Left ventricle myocardium inferior (tissue), 1 donor: ENCODE results near the gene PHEX. TPM values are rescaled to one million over a fixed set of nuclear protein-coding genes. Genes with fewer than 3 reads are reported as not detected.

Experiments used
- DNase-seq: peaks from one replicate; pipeline ENCODE4 v3.0.0-alpha.2; 2020
- H3K27ac ChIP-seq: fragments of 200-600 bp; replicated peaks from 2 replicates; pipeline ENCODE4 v1.8.0; 2021
- H3K27me3 ChIP-seq: fragments of 200-600 bp; 2 replicates; pipeline ENCODE4 v1.8.0; 2021; ENCODE audit warnings: low read depth
- H3K36me3 ChIP-seq: fragments of 200-600 bp; 2 replicates; pipeline ENCODE4 v1.8.0; 2021
- H3K4me1 ChIP-seq: fragments of 200-600 bp; 2 replicates; pipeline ENCODE4 v1.8.0; 2021
- H3K4me3 ChIP-seq: fragments of 200-600 bp; 2 replicates; pipeline ENCODE4 v1.8.0; 2021; ENCODE audit warnings: mild to moderate bottlenecking, moderate library complexity
- H3K9me3 ChIP-seq: fragments of 200-600 bp; replicated peaks from 2 replicates; pipeline ENCODE4 v1.8.0; 2021
- intact Hi-C: fragments of 100-400 bp; cut with micrococcal nuclease; formaldehyde crosslinking; loops from one replicate; pipeline ENCODE4 v1.11.0; 2022
- total RNA-seq: library from RNA; stranded (reverse); fragmentation: NEBNext Ultra II Directional; extraction: Animal tissue kit (Norgen Biotek cat#: 25700); gene quantifications from one replicate; pipeline ENCODE4 v1.2.1, GENCODE V29; 2021
- TF ChIP-seq, protein P1 (sequence below): fragments of 200-600 bp; IDR thresholded peaks from 2 replicates; pipeline ENCODE4 v1.8.0; 2021; ENCODE audit warnings: antibody characterized with exemption, mild to moderate bottlenecking, borderline replicate concordance
- donor health status: DM: no; HTN: yes; CAD: no; lungs with severe emphysema.

Gene PHEX
- total RNA-seq, 1 donor from 2014 or later, result 0.03 TPM

DNA sequence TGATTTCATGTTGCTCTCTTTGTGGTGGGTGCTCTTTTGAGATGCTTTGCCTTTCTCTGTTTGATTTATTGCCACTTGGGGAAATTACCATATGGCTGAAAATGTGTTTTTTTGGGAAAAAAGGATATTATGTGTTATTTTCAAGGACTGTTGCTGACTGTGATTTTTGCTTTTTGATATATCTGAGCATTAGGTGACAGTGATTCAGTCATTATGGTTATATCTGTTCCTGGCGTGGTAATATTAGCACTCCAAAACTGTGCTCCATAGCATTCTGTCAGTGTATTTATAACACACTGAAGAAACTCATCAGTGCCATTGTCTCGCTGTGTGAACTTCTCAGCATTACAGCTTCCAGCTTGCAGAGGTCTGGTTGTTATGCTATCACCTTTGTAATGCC, 73.8 kb downstream of the PHEX start:
- Histone ChIP-seq H3K27ac (no peak overlapping the region), H3K27me3 (no peaks in the 10 kb centered on the region), H3K4me3 (no peak overlapping the region), H3K9me3 (no peaks in the 10 kb centered on the region), H3K36me3 (no peaks in the 10 kb centered on the region), H3K4me1 (no peaks in the 10 kb centered on the region)
- intact Hi-C loops, result no loop called here
- DNase-seq, result no peak
- TF ChIP-seq, protein P1, sequence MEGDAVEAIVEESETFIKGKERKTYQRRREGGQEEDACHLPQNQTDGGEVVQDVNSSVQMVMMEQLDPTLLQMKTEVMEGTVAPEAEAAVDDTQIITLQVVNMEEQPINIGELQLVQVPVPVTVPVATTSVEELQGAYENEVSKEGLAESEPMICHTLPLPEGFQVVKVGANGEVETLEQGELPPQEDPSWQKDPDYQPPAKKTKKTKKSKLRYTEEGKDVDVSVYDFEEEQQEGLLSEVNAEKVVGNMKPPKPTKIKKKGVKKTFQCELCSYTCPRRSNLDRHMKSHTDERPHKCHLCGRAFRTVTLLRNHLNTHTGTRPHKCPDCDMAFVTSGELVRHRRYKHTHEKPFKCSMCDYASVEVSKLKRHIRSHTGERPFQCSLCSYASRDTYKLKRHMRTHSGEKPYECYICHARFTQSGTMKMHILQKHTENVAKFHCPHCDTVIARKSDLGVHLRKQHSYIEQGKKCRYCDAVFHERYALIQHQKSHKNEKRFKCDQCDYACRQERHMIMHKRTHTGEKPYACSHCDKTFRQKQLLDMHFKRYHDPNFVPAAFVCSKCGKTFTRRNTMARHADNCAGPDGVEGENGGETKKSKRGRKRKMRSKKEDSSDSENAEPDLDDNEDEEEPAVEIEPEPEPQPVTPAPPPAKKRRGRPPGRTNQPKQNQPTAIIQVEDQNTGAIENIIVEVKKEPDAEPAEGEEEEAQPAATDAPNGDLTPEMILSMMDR, result no peak

DNA sequence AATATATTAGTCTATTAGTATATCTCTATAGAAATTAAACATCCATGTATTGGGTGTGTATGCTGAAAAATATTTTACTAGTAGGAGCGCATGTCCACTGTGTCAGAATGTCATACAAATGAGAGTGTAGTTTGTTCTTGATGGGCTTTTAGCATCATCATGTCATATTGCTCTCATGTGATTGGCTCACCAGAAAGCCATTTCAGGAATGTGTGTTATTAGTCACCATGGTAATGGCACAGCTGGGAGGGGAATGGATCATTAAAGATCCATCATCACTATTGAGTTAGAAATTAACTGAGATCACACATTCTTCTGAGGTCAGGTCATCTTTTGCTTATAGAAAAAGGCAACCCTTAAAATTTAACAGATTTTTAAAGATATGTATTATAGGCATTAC, 77.3 kb downstream of the PHEX start:
- Histone ChIP-seq H3K27me3 (no peaks in the 10 kb centered on the region), H3K4me1 (no peaks in the 10 kb centered on the region), H3K9me3 (no peaks in the 10 kb centered on the region), H3K36me3 (no peaks in the 10 kb centered on the region), H3K27ac (no peak overlapping the region), H3K4me3 (no peak overlapping the region)
- TF ChIP-seq, protein P1, result no peak
- intact Hi-C loops, result no loop called here
- DNase-seq, result no peak

DNA sequence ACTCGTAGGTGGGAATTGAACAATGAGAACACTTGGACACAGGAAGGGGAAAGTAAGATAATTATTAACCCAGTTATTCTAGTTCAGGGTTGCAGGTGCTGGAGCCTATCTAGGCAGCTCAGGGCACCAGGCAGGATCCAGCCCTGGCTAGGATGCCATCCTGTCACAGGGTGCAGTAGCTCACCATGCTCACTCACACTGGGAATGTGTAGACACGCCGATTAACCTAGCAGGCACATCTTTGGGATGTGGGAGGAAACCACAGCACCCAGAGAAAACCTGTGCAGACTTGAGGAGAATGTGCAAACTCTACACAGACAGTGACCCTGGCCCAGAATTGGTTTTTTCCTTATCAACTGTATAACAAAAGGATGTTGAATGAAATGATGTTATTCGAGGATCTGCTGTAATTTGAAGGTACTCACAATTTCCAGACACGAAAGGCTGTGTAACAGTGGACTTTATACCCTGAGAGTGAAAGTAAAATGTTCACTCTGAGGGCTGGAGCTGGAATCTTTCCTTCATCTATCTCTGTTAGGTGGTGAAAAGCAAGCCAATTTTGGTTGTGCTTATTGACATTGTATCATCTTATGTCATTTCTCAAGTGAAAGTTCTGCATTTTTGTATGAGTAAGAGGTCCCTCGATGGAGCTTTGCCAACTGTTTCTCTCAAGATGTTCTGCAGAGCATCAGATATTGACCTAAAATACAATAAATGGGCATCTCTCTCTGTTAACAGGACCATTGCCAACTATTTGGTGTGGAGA, 78.8 kb downstream of the PHEX start:
- no peaks in the 10 kb centered on the region for H3K36me3 ChIP-seq
- intact Hi-C loops, result no loop called here
- TF ChIP-seq, protein P1, result no peak
- DNase-seq, result no peak
- no peaks in the 10 kb centered on the region for H3K9me3 ChIP-seq
- H3K27ac ChIP-seq, result no peak overlapping the region
- no peaks in the 10 kb centered on the region for H3K27me3 ChIP-seq
- H3K4me1 ChIP-seq, result no peaks in the 10 kb centered on the region
- H3K4me3 ChIP-seq, result no peak overlapping the region

DNA sequence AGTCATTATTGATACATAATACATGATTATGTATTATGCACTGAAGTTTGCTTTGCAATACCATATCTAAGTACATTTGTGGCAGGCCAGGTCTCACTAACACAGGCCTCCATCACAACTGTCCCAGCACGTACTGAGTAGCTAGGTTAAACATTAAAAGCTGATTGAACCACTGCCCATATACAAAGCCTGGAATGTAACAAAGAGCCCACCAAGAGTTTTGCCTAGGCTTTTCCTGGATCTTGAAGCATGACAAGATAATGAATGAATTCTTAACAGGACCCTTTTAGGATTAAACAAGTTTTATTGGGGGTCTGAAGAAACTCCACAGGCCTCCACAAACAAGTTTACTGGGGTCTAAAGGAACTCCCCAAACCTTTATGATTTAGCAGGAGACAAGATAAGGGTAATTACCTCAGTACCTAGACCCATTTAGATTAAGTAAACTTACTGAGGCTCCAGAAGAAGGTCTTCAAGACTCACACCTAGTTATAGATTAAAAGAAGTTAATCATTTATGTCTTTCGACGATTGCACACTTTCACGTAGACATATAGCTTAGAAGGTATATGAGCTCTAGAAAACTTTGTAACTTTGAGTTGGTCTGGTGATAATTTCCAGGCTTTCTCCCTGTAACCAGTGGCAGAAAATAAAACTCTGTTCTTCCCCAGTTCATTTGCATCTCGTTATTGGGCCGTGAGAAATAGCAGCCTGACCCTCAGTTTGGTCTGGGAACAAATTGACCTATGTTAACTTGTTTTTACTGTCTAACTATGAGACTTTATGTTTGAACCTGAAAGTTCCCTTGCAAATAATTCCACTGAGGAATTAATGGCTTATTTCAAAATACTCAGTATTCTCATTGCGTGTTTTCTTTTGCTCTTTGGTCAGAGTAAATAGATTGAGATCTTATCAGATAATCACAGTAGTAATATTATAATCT, 84.8 kb downstream of the PHEX start:
- intact Hi-C loops, result no loop called here
- Histone ChIP-seq H3K36me3 (no peaks in the 10 kb centered on the region), H3K4me3 (no peak overlapping the region), H3K4me1 (no peaks in the 10 kb centered on the region), H3K27me3 (no peaks in the 10 kb centered on the region), H3K9me3 (no peaks in the 10 kb centered on the region), H3K27ac (no peak overlapping the region)
- no peak for DNase-seq
- TF ChIP-seq, protein P1, result no peak

DNA sequence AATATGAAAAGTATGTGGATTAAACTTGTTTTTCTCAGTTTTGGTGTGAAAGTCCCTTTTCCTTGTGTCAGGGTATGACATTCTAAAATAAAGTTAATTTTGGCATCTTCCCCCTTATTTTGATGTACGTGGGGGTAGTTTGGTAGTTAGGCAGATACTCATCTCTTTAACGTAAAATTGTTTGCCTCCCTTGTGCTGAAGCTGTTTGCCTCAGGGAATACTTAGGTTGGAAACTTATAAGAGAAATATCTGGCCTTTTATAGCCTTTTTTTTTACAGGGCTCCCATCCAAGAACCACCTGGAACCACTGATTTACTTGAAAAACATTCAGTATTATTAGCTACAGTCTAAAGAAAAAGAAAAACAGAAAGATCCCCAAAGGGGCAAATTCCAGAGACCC, 85.5 kb downstream of the PHEX start:
- no peaks in the 10 kb centered on the region for H3K9me3 ChIP-seq
- intact Hi-C loops, result no loop called here
- H3K27ac ChIP-seq, result no peak overlapping the region
- TF ChIP-seq, protein P1, result no peak
- no peaks in the 10 kb centered on the region for H3K36me3 ChIP-seq
- no peak overlapping the region for H3K4me3 ChIP-seq
- no peak for DNase-seq
- H3K27me3 ChIP-seq, result no peaks in the 10 kb centered on the region
- no peaks in the 10 kb centered on the region for H3K4me1 ChIP-seq
